GM23338 (cell line): ENCODE results near the gene POLA2. TPM values are rescaled to one million over a fixed set of nuclear protein-coding genes. Genes with fewer than 3 reads are reported as not detected.

Experiments used
- ATAC-seq: fragments of 200-7000 bp; cut with Tn5 transposase; 3 replicates; pipeline ENCODE4 v1.9.1; 2020
- DNase-seq: peaks from one replicate; pipeline ENCODE4 v3.0.0-alpha.2; 2015; ENCODE audit warnings: low spot score
- H2AFZ ChIP-seq: fragments of 200-600 bp; sonication (generic); 2 replicates; pipeline ENCODE4 v1.8.0; 2016; ENCODE audit warnings: antibody characterized with exemption, mild to moderate bottlenecking, moderate library complexity
- H3F3A ChIP-seq: fragments of 200-600 bp; sonication (generic); replicated peaks from 2 replicates; pipeline ENCODE4 v1.8.0; 2017; ENCODE audit warnings: antibody characterized with exemption, mixed run types, low read depth
- H3K27ac ChIP-seq: fragments of 200-600 bp; sonication (generic); 2 replicates; pipeline ENCODE4 v1.6.1; 2016; ENCODE audit warnings: low read depth
- H3K27me3 ChIP-seq: fragments of 200-600 bp; sonication (generic); 2 replicates; pipeline ENCODE4 v1.8.0; 2016; ENCODE audit warnings: mild to moderate bottlenecking, mixed run types, moderate library complexity; ENCODE audit not compliant: insufficient read depth
- H3K36me3 ChIP-seq: fragments of 200-600 bp; sonication (generic); 2 replicates; pipeline ENCODE4 v1.8.0; 2016; ENCODE audit warnings: mild to moderate bottlenecking; ENCODE audit not compliant: insufficient read depth
- H3K4me1 ChIP-seq: fragments of 200-600 bp; sonication (generic); 2 replicates; pipeline ENCODE4 v1.8.0; 2016; ENCODE audit warnings: mild to moderate bottlenecking, moderate library complexity; ENCODE audit not compliant: insufficient read depth
- H3K4me2 ChIP-seq: fragments of 200-600 bp; sonication (generic); 2 replicates; pipeline ENCODE4 v1.7.1; 2017; ENCODE audit warnings: mixed run types
- H3K4me3 ChIP-seq: fragments of 200-600 bp; sonication (generic); 2 replicates; pipeline ENCODE4 v1.6.1; 2016; ENCODE audit warnings: mixed run types
- H3K79me2 ChIP-seq: fragments of 200-600 bp; sonication (generic); replicated peaks from 2 replicates; pipeline ENCODE4 v1.8.0; 2017; ENCODE audit warnings: mild to moderate bottlenecking; ENCODE audit not compliant: insufficient read depth
- H3K9me2 ChIP-seq: fragments of 200-600 bp; sonication (generic); 2 replicates; pipeline ENCODE4 v1.8.0; 2017; ENCODE audit not compliant: insufficient read depth
- H4K20me1 ChIP-seq: fragments of 200-600 bp; sonication (generic); replicated peaks from 2 replicates; pipeline ENCODE4 v1.8.0; 2017; ENCODE audit warnings: mild to moderate bottlenecking; ENCODE audit not compliant: insufficient read depth
- H3K27ac Mint-ChIP-seq: 2 replicates; pipeline ENCODE4 v1.8.0; 2020; ENCODE audit warnings: inconsistent platforms, mild to moderate bottlenecking, moderate library complexity, mixed read lengths
- H3K27me3 Mint-ChIP-seq: 3 replicates; pipeline ENCODE4 v1.8.0; 2022; ENCODE audit warnings: low read depth, mild to moderate bottlenecking, moderate library complexity, mixed read lengths, inconsistent platforms; ENCODE audit not compliant: insufficient read depth, poor library complexity
- H3K36me3 Mint-ChIP-seq: 3 replicates; pipeline ENCODE4 v1.8.0; 2021; ENCODE audit warnings: low read depth, mild to moderate bottlenecking, inconsistent platforms, moderate library complexity, mixed read lengths
- H3K4me1 Mint-ChIP-seq: 3 replicates; pipeline ENCODE4 v1.8.0; 2020; ENCODE audit warnings: mild to moderate bottlenecking, inconsistent platforms, mixed read lengths
- H3K4me3 Mint-ChIP-seq: 3 replicates; pipeline ENCODE4 v1.8.0; 2021; ENCODE audit warnings: moderate library complexity, mild to moderate bottlenecking, inconsistent platforms, mixed read lengths
- H3K9me3 Mint-ChIP-seq: 3 replicates; pipeline ENCODE4 v1.8.0; 2020; ENCODE audit warnings: moderate library complexity, mild to moderate bottlenecking, inconsistent platforms, mixed read lengths
- CREB1 ChIP-seq: fragments of 250-450 bp; sonication (Bioruptor Pico); IDR thresholded peaks from 2 replicates; pipeline ENCODE4 v1.5.0; 2020; ENCODE audit warnings: low read depth, mild to moderate bottlenecking, moderate library complexity
- CTCF ChIP-seq, 2 experiments: fragments of 200-600 bp in 1 of 2; sonication (generic) in 1 of 2; conservative IDR thresholded peaks; 2 replicates each; pipeline versions ENCODE4 v1.5.1 to v1.6.1; 2016 to 2017; ENCODE audit warnings: antibody characterized with exemption in 2 of 2, low read depth in 2 of 2, mild to moderate bottlenecking in 2 of 2, moderate library complexity in 1 of 2
- EZH2 ChIP-seq: fragments of 200-600 bp; sonication (generic); IDR thresholded peaks from one replicate; pipeline ENCODE4 v1.8.0; 2017; ENCODE audit warnings: antibody characterized with exemption, mild to moderate bottlenecking, low read depth; ENCODE audit not compliant: unreplicated experiment
- JUNB ChIP-seq: IDR thresholded peaks from one replicate; pipeline ENCODE4 v1.6.1; 2016; ENCODE audit warnings: antibody characterized with exemption; ENCODE audit not compliant: unreplicated experiment
- NANOG ChIP-seq: IDR thresholded peaks from 2 replicates; pipeline ENCODE4 v1.6.1; 2016; ENCODE audit warnings: antibody characterized with exemption, borderline replicate concordance
- POLR2AphosphoS5 ChIP-seq: IDR thresholded peaks from 2 replicates; pipeline ENCODE4 v1.6.1; 2016; ENCODE audit warnings: antibody characterized with exemption, low read depth
- REST ChIP-seq: IDR thresholded peaks from one replicate; pipeline ENCODE4 v1.6.1; 2018; ENCODE audit warnings: antibody characterized with exemption; ENCODE audit not compliant: unreplicated experiment
- STAT1 ChIP-seq: IDR thresholded peaks from one replicate; pipeline ENCODE4 v1.6.1; 2016; ENCODE audit warnings: antibody characterized with exemption; ENCODE audit not compliant: unreplicated experiment
- ZNF331 ChIP-seq: fragments of 250-450 bp; sonication (Bioruptor Pico); IDR thresholded peaks from 2 replicates; pipeline ENCODE4 v1.5.0; 2020; ENCODE audit warnings: low read depth, mild to moderate bottlenecking, moderate library complexity
- ZNF462 ChIP-seq: fragments of 250-450 bp; sonication (Bioruptor Pico); IDR thresholded peaks from 2 replicates; pipeline ENCODE4 v1.5.0; 2020; ENCODE audit warnings: mild to moderate bottlenecking, moderate library complexity
- polyA plus RNA-seq: library from polyadenylated mRNA; unstranded; fragments of >200 nt; fragmentation: Nextera tagmentation; extraction: Ambion mirVana; gene quantifications from 2 replicates; pipeline ENCODE4 v1.2.1, GENCODE V29; 2016
- total RNA-seq: library from RNA; depleted of rRNA; stranded (reverse); fragments of >200 nt; shearing (Covaris generic); gene quantifications from 2 replicates; pipeline ENCODE4 v1.2.3, GENCODE V29; 2014

Gene POLA2
- total and polyA plus RNA-seq, 2 experiments from 2014 or later: 22.5 to 30.4 TPM

GRCh38 chr11:65219930-65220213, 41.9 kb upstream of the POLA2 start (continued):
- TF ChIP-seq REST: no peak

GRCh38 chr11:65221026-65221425, 40.7 kb upstream of the POLA2 start:
- peaks cover 3% of the 10 kb centered on the region for H3K27me3 Mint-ChIP-seq
- H3K4me2 ChIP-seq: no peak overlapping the region
- H3K36me3 Mint-ChIP-seq: peaks cover 23% of the 10 kb centered on the region
- no peak overlapping the region for H3K27ac Mint-ChIP-seq
- no peak for DNase-seq
- H3K9me2 ChIP-seq: no peaks in the 10 kb centered on the region
- H4K20me1 ChIP-seq: no peaks in the 10 kb centered on the region
- peaks cover 10% of the 10 kb centered on the region for H3K4me1 ChIP-seq
- H3F3A ChIP-seq: peaks cover 3% of the 10 kb centered on the region; the same call in 1 of the 2 replicates
- H3K27me3 ChIP-seq: no peaks in the 10 kb centered on the region
- H3K79me2 ChIP-seq: no peaks in the 10 kb centered on the region
- H3K9me3 Mint-ChIP-seq: no peaks in the 10 kb centered on the region
- ATAC-seq: no peak
- no peak overlapping the region for H3K4me3 ChIP-seq
- H2AFZ ChIP-seq: no peak overlapping the region
- no peak overlapping the region for H3K4me3 Mint-ChIP-seq
- H3K36me3 ChIP-seq: no peaks in the 10 kb centered on the region
- peaks cover 34% of the 10 kb centered on the region for H3K4me1 Mint-ChIP-seq
- H3K27ac ChIP-seq: no peak overlapping the region
- TF ChIP-seq JUNB (no peak), NANOG (no peak), CTCF (conservative IDR thresholded peaks at IDR 0.05; ENCODE audit: low read depth in 2 of 2) (no peak), ZNF331 (CRISPR knock-in tag) (no peak), ZNF462 (no peak), CREB1 (CRISPR knock-in tag) (no peak), POLR2AphosphoS5 (no peak), EZH2 (no peak), REST (no peak), STAT1 (no peak)
